Measurements from ENCODE around the gene RNF220. TPM values are rescaled to one million over a fixed set of nuclear protein-coding genes. Genes with fewer than 3 reads are reported as not detected.

RNF220 gene
- total RNA-seq, 6 donors from 2014 or later = 77.7 to 114 (median 91.1) TPM

GRCh38 chr1:44602634-44603628 lies 197.9 kb downstream of the RNF220 start:
- Histone ChIP-seq H3K27me3 (no peaks in the 10 kb centered on the region), H3K4me1 (no peaks in the 10 kb centered on the region), H3K9me3 (no peaks in the 10 kb centered on the region), H3K4me3 (no peak overlapping the region), H3K36me3 (no peaks in the 10 kb centered on the region), H3K27ac (no peak overlapping the region)
- ATAC-seq (ENCODE audit: low FRiP score in 2 of 2) = no peak
- 60 to 70% methylated on average over 26 to 29 of the region's 29 CpGs for WGBS, 2 donors
- peak in 1 of 2 donors; percentile 35 for DNase-seq
- TF ChIP-seq POLR2A (IDR thresholded peaks at IDR 0.05) = no peak
- TF ChIP-seq EP300 (IDR thresholded peaks at IDR 0.05) = no peak
- no peak for TF ChIP-seq POLR2AphosphoS5 (IDR thresholded peaks at IDR 0.05)
- no peak for TF ChIP-seq CTCF (IDR thresholded peaks at IDR 0.05)

- TF ChIP-seq POLR2A (IDR thresholded peaks at IDR 0.05) (no peak), CTCF (IDR thresholded peaks at IDR 0.05) (no peak)
- Histone ChIP-seq H3K27ac (no peak overlapping the region), H3K27me3 (no peaks in the 10 kb centered on the region), H3K4me3 (no peak overlapping the region), H3K36me3 (no peaks in the 10 kb centered on the region), H3K9me3 (no peaks in the 10 kb centered on the region), H3K4me1 (no peaks in the 10 kb centered on the region)
- WGBS, 2 donors = 30 to 54% methylated on average over 4 of the region's 4 CpGs
- ATAC-seq (ENCODE audit: low FRiP score in 2 of 2) = no peak
- peak in 1 of 2 donors; percentile 45 for DNase-seq
These were observed 198.7 kb downstream of the RNF220 start for GRCh38 chr1:44603718-44604117.

- WGBS, 2 donors = 76 to 87% methylated on average over 3 of the region's 3 CpGs
- DNase-seq = peak in 1 of 2 donors; percentile 8
- Histone ChIP-seq H3K27me3 (no peaks in the 10 kb centered on the region), H3K9me3 (no peaks in the 10 kb centered on the region), H3K4me3 (no peak overlapping the region), H3K27ac (no peak overlapping the region), H3K36me3 (no peaks in the 10 kb centered on the region), H3K4me1 (no peaks in the 10 kb centered on the region)
- TF ChIP-seq POLR2AphosphoS5 (IDR thresholded peaks at IDR 0.05) (no peak), CTCF (IDR thresholded peaks at IDR 0.05) (no peak), POLR2A (IDR thresholded peaks at IDR 0.05) (no peak), EP300 (IDR thresholded peaks at IDR 0.05) (no peak)
- no peak for ATAC-seq (ENCODE audit: low FRiP score in 2 of 2)
These were observed 199.3 kb downstream of the RNF220 start for GRCh38 chr1:44604157-44604955.

- Histone ChIP-seq H3K9me3 (no peaks in the 10 kb centered on the region), H3K27me3 (no peaks in the 10 kb centered on the region), H3K4me1 (no peaks in the 10 kb centered on the region), H3K4me3 (no peak overlapping the region), H3K36me3 (no peaks in the 10 kb centered on the region), H3K27ac (no peak overlapping the region)
- ATAC-seq (ENCODE audit: low FRiP score in 2 of 2) (no peak), DNase-seq (peak in 1 of 2 donors; percentile 11)
- no peak for TF ChIP-seq EP300 (IDR thresholded peaks at IDR 0.05)
- no peak for TF ChIP-seq POLR2AphosphoS5 (IDR thresholded peaks at IDR 0.05)
- no peak for TF ChIP-seq POLR2A (IDR thresholded peaks at IDR 0.05)
- no peak for TF ChIP-seq CTCF (IDR thresholded peaks at IDR 0.05)
- WGBS, 2 donors = 82 to 85% methylated on average over 12 of the region's 12 CpGs
These were observed 201.0 kb downstream of the RNF220 start for GRCh38 chr1:44605914-44606615.
